Psoas muscle (tissue), 8 donors: ENCODE data around the gene IL22. TPM values are rescaled to one million over a fixed set of nuclear protein-coding genes. Genes with fewer than 3 reads are reported as not detected.

ENCODE experiments used
- ATAC-seq, 4 donors: fragments of 200-7000 bp; cut with Tn5 transposase; one replicate each; pipeline ENCODE4 v1.9.1; 2020; ENCODE audit warnings: moderate library complexity in 3 of 4, mild to moderate bottlenecking in 2 of 4
- DNase-seq, 2 donors: peaks; one replicate each; pipeline ENCODE4 v3.0.0-alpha.2; 2020
- H3K27ac ChIP-seq: fragments of 200-600 bp; one replicate; pipeline ENCODE4 v1.8.0; 2022
- H3K27me3 ChIP-seq, 3 donors: fragments of 200-600 bp in 1 of 3; one replicate each; pipeline versions ENCODE4 v1.6.1 to v1.8.0; 2013 to 2022; ENCODE audit warnings: low read length in 2 of 3, mild to moderate bottlenecking in 2 of 3, moderate library complexity in 1 of 3; ENCODE audit not compliant: insufficient read depth in 3 of 3
- H3K36me3 ChIP-seq, 2 donors: fragments of 200-600 bp in 1 of 2; one replicate each; pipeline versions ENCODE4 v1.6.1 to v1.8.0; 2013 to 2022; ENCODE audit warnings: low read depth in 1 of 2, mild to moderate bottlenecking in 1 of 2, moderate library complexity in 1 of 2; ENCODE audit not compliant: insufficient read depth in 1 of 2
- H3K4me1 ChIP-seq: fragments of 200-600 bp; one replicate; pipeline ENCODE4 v1.8.0; 2022
- H3K4me3 ChIP-seq: fragments of 200-600 bp; one replicate; pipeline ENCODE4 v1.8.0; 2022; ENCODE audit warnings: mild to moderate bottlenecking
- H3K9me3 ChIP-seq: fragments of 200-600 bp; one replicate; pipeline ENCODE4 v1.8.0; 2022
- whole genome bisulfite sequencing, 3 donors: extraction: QIAGEN DNeasy Blood & Tissue Kit; methylation state at CpG; one replicate each; pipeline versions ENCODE4 v1.1.6 to v1.1.7; 2013; 5-methylcytosine and 5-hydroxymethylcytosine counted together
- intact Hi-C, 2 donors: fragments of 100-400 bp; cut with DNase I; formaldehyde crosslinking; loops; one replicate each; pipeline versions ENCODE4 v1.11.0 to v1.14.2; 2022
- polyA plus RNA-seq, 3 donors: library from polyadenylated mRNA; stranded (reverse); fragments of 200-250 nt; gene quantifications; one replicate each; pipeline ENCODE4 v1.2.3, GENCODE V29; 2013
- total RNA-seq, 4 donors: library from RNA; stranded (reverse); fragmentation: NEBNext Ultra II Directional in 2 of 4; extraction: Animal tissue kit (Norgen Biotek cat#: 25700) in 2 of 4; gene quantifications; one replicate each; pipeline versions ENCODE4 v1.2.1 to v1.2.4, GENCODE V29; 2021 to 2023
- TF ChIP-seq, protein P1 (sequence below): fragments of 200-600 bp; IDR thresholded peaks from one replicate; pipeline ENCODE4 v1.8.0; 2022; ENCODE audit warnings: antibody characterized with exemption
- donor health status: healthy with polysubstance abuse.
- donor health status: DM: no; HTN: no; CAD: no; lungs with moderate emphysema.
- donor health status: Bipolar disorder and iron deficiency.
- donor health status: healthy.
- donor health status: DM: yes; HTN: yes; CAD: no.
- donor health status: DM: no; HTN: no; CAD: no.
- donor health status: DM: no; HTN: no; CAD: no.
- donor health status: DM: yes; HTN: yes; CAD: no.

The IL22 gene
- total and polyA plus RNA-seq, 7 donors, result not detected

DNA sequence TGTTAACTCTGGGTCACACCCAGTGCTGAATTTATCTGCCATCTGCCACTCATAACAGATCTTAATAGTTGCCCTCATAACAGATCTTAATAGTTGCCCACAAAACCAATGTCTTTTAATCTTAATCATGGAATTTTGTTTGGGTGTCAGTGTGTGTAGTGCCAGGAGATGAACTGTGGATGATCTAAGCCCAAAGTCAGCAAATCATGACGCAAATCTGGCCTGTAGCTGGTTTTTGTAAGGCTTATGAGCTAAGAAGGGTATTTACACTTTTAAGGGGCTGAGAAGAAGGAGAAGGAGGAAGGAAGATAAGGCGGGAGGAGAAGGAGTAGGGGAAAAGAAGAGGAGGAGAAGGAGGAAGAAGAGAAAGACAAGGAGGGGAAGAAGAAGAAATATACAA lies 17.8 kb downstream of the IL22 start:
- WGBS, 3 donors, result 91 to 94% (median 92%) methylated on average over 2 of the region's 2 CpGs
- Histone ChIP-seq H3K36me3 (no peaks in the 10 kb centered on the region), H3K4me3 (no peak overlapping the region), H3K27ac (no peak overlapping the region), H3K4me1 (peaks cover 3% of the 10 kb centered on the region), H3K27me3 (no peaks in the 10 kb centered on the region), H3K9me3 (no peaks in the 10 kb centered on the region)
- ATAC-seq, result no peak
- TF ChIP-seq, protein P1, sequence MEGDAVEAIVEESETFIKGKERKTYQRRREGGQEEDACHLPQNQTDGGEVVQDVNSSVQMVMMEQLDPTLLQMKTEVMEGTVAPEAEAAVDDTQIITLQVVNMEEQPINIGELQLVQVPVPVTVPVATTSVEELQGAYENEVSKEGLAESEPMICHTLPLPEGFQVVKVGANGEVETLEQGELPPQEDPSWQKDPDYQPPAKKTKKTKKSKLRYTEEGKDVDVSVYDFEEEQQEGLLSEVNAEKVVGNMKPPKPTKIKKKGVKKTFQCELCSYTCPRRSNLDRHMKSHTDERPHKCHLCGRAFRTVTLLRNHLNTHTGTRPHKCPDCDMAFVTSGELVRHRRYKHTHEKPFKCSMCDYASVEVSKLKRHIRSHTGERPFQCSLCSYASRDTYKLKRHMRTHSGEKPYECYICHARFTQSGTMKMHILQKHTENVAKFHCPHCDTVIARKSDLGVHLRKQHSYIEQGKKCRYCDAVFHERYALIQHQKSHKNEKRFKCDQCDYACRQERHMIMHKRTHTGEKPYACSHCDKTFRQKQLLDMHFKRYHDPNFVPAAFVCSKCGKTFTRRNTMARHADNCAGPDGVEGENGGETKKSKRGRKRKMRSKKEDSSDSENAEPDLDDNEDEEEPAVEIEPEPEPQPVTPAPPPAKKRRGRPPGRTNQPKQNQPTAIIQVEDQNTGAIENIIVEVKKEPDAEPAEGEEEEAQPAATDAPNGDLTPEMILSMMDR, result no peak
- intact Hi-C loops, result loop anchor here in 1 of 2 donors (5.0 kb wide), 1 partner anchor 77 kb away; no protein-coding TSS in a partner anchor
- DNase-seq, result no peak

DNA sequence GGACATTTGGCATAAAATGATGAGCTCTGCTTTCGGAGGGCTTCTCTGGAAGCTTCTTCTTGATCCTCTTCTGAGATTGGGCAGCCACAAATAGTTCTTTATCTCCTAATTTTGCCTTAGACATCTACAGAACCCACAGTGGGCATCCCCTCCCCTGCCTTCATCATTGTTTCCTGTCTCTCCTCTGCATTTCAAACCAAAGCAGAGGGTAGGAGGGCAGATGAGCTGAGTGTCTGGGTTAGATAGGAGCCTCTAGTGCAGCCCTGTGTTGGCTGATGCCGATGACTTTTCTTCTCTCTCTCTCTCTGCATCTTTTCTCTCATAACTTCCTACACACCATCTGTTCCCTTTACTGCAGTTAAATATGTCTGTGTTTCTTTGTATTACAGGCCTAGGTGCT lies 19.3 kb downstream of the IL22 start:
- H3K27ac ChIP-seq, result no peak overlapping the region
- intact Hi-C loops, result no loop called here
- H3K4me1 ChIP-seq, result peaks cover 3% of the 10 kb centered on the region
- no peaks in the 10 kb centered on the region for H3K9me3 ChIP-seq
- no peaks in the 10 kb centered on the region for H3K36me3 ChIP-seq
- no peak overlapping the region for H3K4me3 ChIP-seq
- ATAC-seq (no peak), DNase-seq (no peak)
- TF ChIP-seq, protein P1, result no peak
- H3K27me3 ChIP-seq, result no peaks in the 10 kb centered on the region
- 84 to 100% (median 98%) methylated on average over 2 of the region's 2 CpGs for WGBS, 3 donors

GRCh38 chr12:68233498-68233897 lies 19.9 kb downstream of the IL22 start:
- ATAC-seq (no peak), DNase-seq (no peak)
- H3K27ac ChIP-seq, result no peak overlapping the region
- intact Hi-C loops, result no loop called here
- H3K36me3 ChIP-seq, result no peaks in the 10 kb centered on the region
- TF ChIP-seq, protein P1, result no peak
- H3K4me1 ChIP-seq, result peaks cover 3% of the 10 kb centered on the region
- H3K27me3 ChIP-seq, result no peaks in the 10 kb centered on the region
- H3K9me3 ChIP-seq, result no peaks in the 10 kb centered on the region
- H3K4me3 ChIP-seq, result no peak overlapping the region
- 84 to 86% (median 85%) methylated on average over 5 of the region's 5 CpGs for WGBS, 3 donors

- ATAC-seq (no peak), DNase-seq (no peak)
- H3K9me3 ChIP-seq, result no peaks in the 10 kb centered on the region
- 29 to 44% (median 34%) methylated on average over 3 of the region's 3 CpGs for WGBS, 3 donors
- intact Hi-C loops, result no loop called here
- H3K27ac ChIP-seq, result no peak overlapping the region
- H3K4me3 ChIP-seq, result no peak overlapping the region
- TF ChIP-seq, protein P1, result no peak
- H3K4me1 ChIP-seq, result no peaks in the 10 kb centered on the region
- H3K36me3 ChIP-seq, result no peaks in the 10 kb centered on the region
- H3K27me3 ChIP-seq, result no peaks in the 10 kb centered on the region
These were observed 21.7 kb downstream of the IL22 start for GRCh38 chr12:68231691-68232090.

- Histone ChIP-seq H3K9me3 (no peaks in the 10 kb centered on the region), H3K27me3 (no peaks in the 10 kb centered on the region), H3K36me3 (no peaks in the 10 kb centered on the region), H3K4me3 (no peak overlapping the region), H3K27ac (no peak overlapping the region), H3K4me1 (no peaks in the 10 kb centered on the region)
- TF ChIP-seq, protein P1, result no peak
- intact Hi-C loops, result no loop called here
- DNase-seq (no peak), ATAC-seq (no peak)
These were observed 22.2 kb downstream of the IL22 start for GRCh38 chr12:68231229-68231628.
